GM12878 (cell line): ENCODE results near the gene CHN2.

Experiments
- CTCF ChIP-seq, 3 experiments: IDR thresholded peaks in 2 of 3; conservative IDR thresholded peaks in 1 of 3; 2 replicates each; pipeline ENCODE4 v1.5.1; 2011; ENCODE audit warnings: low read depth in 3 of 3, low read length in 3 of 3, mild to moderate bottlenecking in 3 of 3, control low read depth in 2 of 3, moderate library complexity in 2 of 3, inconsistent platforms in 1 of 3, mixed read lengths in 1 of 3; ENCODE audit not compliant: control insufficient read depth in 2 of 3, insufficient read depth in 1 of 3; ENCODE audit errors: extremely low read depth in 1 of 3
- ESRRA ChIP-seq: IDR thresholded peaks from 2 replicates; pipeline ENCODE4 v1.6.1; 2012; ENCODE audit warnings: mild to moderate bottlenecking, low read length, improper control_type of control experiment
- POLR2AphosphoS5 ChIP-seq: IDR thresholded peaks from 2 replicates; pipeline ENCODE4 v1.6.1; 2011; ENCODE audit warnings: mild to moderate bottlenecking, low read length, inconsistent platforms
- ZNF24 ChIP-seq: fragments of 450-650 bp; IDR thresholded peaks from 2 replicates; pipeline ENCODE4 v1.6.1; 2017; ENCODE audit warnings: antibody characterized with exemption, mild to moderate bottlenecking

- TF ChIP-seq ESRRA (no peak), POLR2AphosphoS5 (no peak), CTCF (IDR thresholded peaks at IDR 0.05 in 2 of 3, conservative IDR thresholded peaks at IDR 0.05 in 1 of 3; ENCODE audit: control insufficient read depth in 2 of 3, extremely low read depth in 1 of 3, insufficient read depth in 1 of 3, low read depth in 3 of 3, low read length in 3 of 3) (no peak), ZNF24 (no peak)
Observed at GRCh38 chr7:29146057-29146706, 48.4 kb upstream of the CHN2 start, which contains the start of gene CPVL.
